Esophagus (tissue), 2 donors: ENCODE measurements around the gene FAM20B. TPM values are rescaled to one million over a fixed set of nuclear protein-coding genes. Genes with fewer than 3 reads are reported as not detected.

ENCODE experiments used
- H3K27ac ChIP-seq, 2 donors: one replicate each; pipeline ENCODE4 v1.5.1; 2013; ENCODE audit warnings: low read depth in 2 of 2, mild to moderate bottlenecking in 2 of 2, inconsistent platforms in 1 of 2, low read length in 1 of 2, moderate library complexity in 1 of 2
- H3K27me3 ChIP-seq, 2 donors: one replicate each; pipeline ENCODE4 v1.6.1; 2013; ENCODE audit warnings: low read length in 2 of 2, control low read depth in 1 of 2, mild to moderate bottlenecking in 1 of 2; ENCODE audit not compliant: insufficient read depth in 2 of 2, control insufficient read depth in 1 of 2
- H3K36me3 ChIP-seq, 2 donors: one replicate each; pipeline ENCODE4 v1.6.1; 2013; ENCODE audit warnings: low read length in 1 of 2; ENCODE audit not compliant: control insufficient read depth in 2 of 2, insufficient read depth in 2 of 2
- H3K4me1 ChIP-seq, 2 donors: one replicate each; pipeline ENCODE4 v1.6.1; 2013; ENCODE audit warnings: low read length in 1 of 2; ENCODE audit not compliant: control insufficient read depth in 2 of 2, insufficient read depth in 2 of 2
- H3K4me3 ChIP-seq, 2 donors: one replicate each; pipeline ENCODE4 v1.5.1; 2013; ENCODE audit warnings: low read length in 2 of 2, mild to moderate bottlenecking in 2 of 2, low read depth in 1 of 2, moderate library complexity in 1 of 2
- H3K9me3 ChIP-seq, 2 donors: one replicate each; pipeline ENCODE4 v1.6.1; 2013; ENCODE audit warnings: mild to moderate bottlenecking in 2 of 2, low read depth in 1 of 2, low read length in 1 of 2, moderate library complexity in 1 of 2; ENCODE audit not compliant: control insufficient read depth in 2 of 2, insufficient read depth in 1 of 2
- whole genome bisulfite sequencing, 2 donors: extraction: QIAGEN DNeasy Blood & Tissue Kit; methylation state at CpG; one replicate each; pipeline ENCODE4 v1.1.7; 2013; 5-methylcytosine and 5-hydroxymethylcytosine counted together
- polyA plus RNA-seq, 2 donors: library from polyadenylated mRNA; stranded (reverse); fragments of 200-250 nt; gene quantifications; one replicate each; pipeline ENCODE4 v1.2.3, GENCODE V29; 2013
- donor health status: healthy with polysubstance abuse.
- donor health status: Bipolar disorder and iron deficiency.

Gene FAM20B
- polyA plus RNA-seq, 2 donors: 6.2 to 9.0 TPM

GRCh38 chr1:179121159-179121938 is 95.7 kb downstream of the FAM20B start:
- WGBS, 2 donors: 86 to 88% methylated on average over 7 of the region's 7 CpGs
- H3K27me3 ChIP-seq: no peaks in the 10 kb centered on the region
- no peak overlapping the region for H3K4me3 ChIP-seq
- H3K9me3 ChIP-seq: no peaks in the 10 kb centered on the region
- peaks cover 0 to 2% of the 10 kb centered on the region in 2 donors for H3K4me1 ChIP-seq
- H3K27ac ChIP-seq: no peak overlapping the region
- peaks cover 0 to 5% of the 10 kb centered on the region in 2 donors for H3K36me3 ChIP-seq

GRCh38 chr1:179124873-179125272 is 99.2 kb downstream of the FAM20B start:
- Histone ChIP-seq H3K36me3 (peaks cover 0 to 4% of the 10 kb centered on the region in 2 donors), H3K27ac (no peak overlapping the region), H3K9me3 (no peaks in the 10 kb centered on the region), H3K4me1 (peaks cover 0 to 2% of the 10 kb centered on the region in 2 donors), H3K4me3 (no peak overlapping the region), H3K27me3 (no peaks in the 10 kb centered on the region)
- WGBS, 2 donors: 69 to 81% methylated on average over 1 of the region's 1 CpG

Other genes starting within 250 kb of the FAM20B start
- 10 to 100 TPM in 1 of 2 donors, 1 to 10 TPM in 1; 3.3 to 17.5 TPM for gene ANGPTL1, start 154.8 kb upstream of the FAM20B start, polyA plus RNA-seq
- gene TOR3A, start 56.2 kb downstream of the FAM20B start, polyA plus RNA-seq: 10 to 100 TPM in 1 of 2 donors, 1 to 10 TPM in 1; 7.7 to 16.9 TPM
- 1 to 10 TPM; 1.1 to 1.6 TPM for gene ABL2, start 203.8 kb downstream of the FAM20B start, polyA plus RNA-seq